Gastrocnemius medialis (tissue), 4 donors: ENCODE measurements around the gene SURF4.

Experiments
- CTCF ChIP-seq, 5 experiments: fragments of 450-650 bp in 3 of 5; fragments of 200-600 bp in 2 of 5; sonication (generic) in 2 of 5; IDR thresholded peaks in 4 of 5; conservative IDR thresholded peaks in 1 of 5; 1 replicate in 4 of 5; 2 replicates in 1 of 5; pipeline ENCODE4 v1.5.1; 2016 to 2019; ENCODE audit warnings: antibody characterized with exemption in 5 of 5, mild to moderate bottlenecking in 3 of 5, moderate library complexity in 3 of 5
- POLR2A ChIP-seq, 2 donors: fragments of 450-650 bp; IDR thresholded peaks; one replicate each; pipeline ENCODE4 v1.6.1; 2017; ENCODE audit warnings: antibody characterized with exemption in 2 of 2, mild to moderate bottlenecking in 2 of 2, moderate library complexity in 2 of 2

DNA sequence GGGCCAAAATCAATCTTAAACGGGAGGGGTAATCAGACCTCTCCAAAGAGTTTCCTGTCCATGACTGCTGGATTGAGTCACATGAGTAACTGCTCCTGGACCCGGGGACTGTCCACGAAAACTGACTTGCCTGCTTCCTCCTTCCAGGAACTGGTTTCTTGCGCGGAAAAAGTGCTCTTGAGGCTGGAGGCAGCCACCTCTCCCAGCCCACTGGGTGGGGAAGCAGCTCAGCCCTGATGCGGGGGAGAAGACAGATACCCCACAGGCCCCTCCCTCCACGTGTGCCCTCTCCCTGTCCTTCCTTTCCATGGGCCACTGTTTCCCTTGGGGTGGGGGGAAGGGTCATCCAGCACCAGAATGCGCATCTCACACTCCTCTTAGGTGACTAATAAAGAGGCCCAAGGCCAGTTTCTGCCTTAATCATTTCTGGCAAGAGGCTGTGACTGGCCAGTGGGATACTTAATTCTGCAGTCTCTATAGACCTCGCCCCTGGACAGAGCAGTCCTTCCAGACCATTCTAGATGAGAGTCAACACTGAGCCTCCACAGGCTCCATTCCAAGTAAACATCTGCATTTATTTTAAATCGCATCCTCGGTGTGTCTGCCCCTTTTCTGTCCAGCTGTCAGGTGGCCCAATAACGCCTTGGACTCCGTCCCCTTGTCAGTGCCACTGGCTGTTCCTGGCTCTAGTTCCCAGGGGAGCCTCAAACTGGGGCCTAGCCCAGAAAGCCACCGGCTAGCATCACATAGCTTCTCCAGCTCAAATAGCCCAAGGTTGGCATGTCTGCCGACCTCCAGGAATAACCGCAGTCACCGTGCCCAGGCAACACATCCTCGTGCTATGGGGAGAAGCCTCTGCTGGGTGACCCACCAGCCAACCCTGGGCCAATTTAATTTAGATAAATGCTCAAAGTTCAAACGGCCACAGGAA is 29.9 kb upstream of the SURF4 start:
- TF ChIP-seq CTCF (IDR thresholded peaks at IDR 0.05 in 4 of 5, conservative IDR thresholded peaks at IDR 0.05 in 1 of 5) (no peak), POLR2A (IDR thresholded peaks at IDR 0.05) (no peak)
